ENCODE measurements around the gene PLXDC1. TPM values are rescaled to one million over a fixed set of nuclear protein-coding genes. Genes with fewer than 3 reads are reported as not detected.

The PLXDC1 gene
- total RNA-seq, 1 experiment from 2014 or later = 0.75 TPM

DNA sequence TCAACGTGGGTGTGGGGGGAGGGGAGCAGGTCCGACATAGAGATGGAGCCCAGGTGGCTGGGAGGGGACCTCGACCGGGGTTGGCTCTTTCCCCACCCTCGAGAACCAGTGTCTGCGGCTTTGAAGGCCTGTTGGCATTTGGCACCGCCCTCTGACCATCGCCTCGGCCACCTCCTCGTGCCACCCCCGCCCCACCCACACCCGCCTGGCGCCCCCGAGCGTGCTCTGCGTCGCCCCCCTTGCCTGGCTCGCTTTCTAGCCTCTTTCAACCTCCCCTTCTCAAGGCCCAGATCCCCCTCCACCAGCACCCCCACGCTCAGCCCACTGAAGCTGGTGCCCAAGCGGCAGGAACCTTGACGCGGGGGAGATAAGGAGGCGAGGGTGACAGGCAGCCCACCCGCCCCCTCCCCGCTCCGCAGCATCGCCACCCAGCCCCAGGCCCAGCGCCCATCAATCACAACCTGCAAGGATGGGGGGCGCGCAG, 45.4 kb upstream of the PLXDC1 start:
- peak overlapping the region; percentile 70 for H3K4me3 ChIP-seq (ENCODE audit: low read depth, low read length, poor library complexity, severe bottlenecking)
- H3K9me3 ChIP-seq (ENCODE audit: low read depth, low read length, poor library complexity, severe bottlenecking) = no peaks in the 10 kb centered on the region
- H3K4me1 ChIP-seq (ENCODE audit: insufficient read depth, low read length, poor library complexity, severe bottlenecking) = peaks cover 32% of the 10 kb centered on the region
- H3K27me3 ChIP-seq (replicated peaks; ENCODE audit: insufficient read depth, low read depth, low read length, poor library complexity) = no peaks in the 10 kb centered on the region
- DNase-seq (ENCODE audit: low spot score) = no peak
- TF ChIP-seq CTCF (conservative IDR thresholded peaks at IDR 0.05; ENCODE audit: low read depth, low read length) = no peak
- no peak for TF ChIP-seq EZH2 (IDR thresholded peaks at IDR 0.05; ENCODE audit: borderline replicate concordance, low read depth, low read length, poor library complexity, severe bottlenecking)
- intact Hi-C loops (cut with micrococcal nuclease; ENCODE audit: unreplicated experiment) = loop anchor here (5.0 kb wide), 1 partner anchor 40 kb away; no protein-coding TSS in a partner anchor
- ChIA-PET CTCF (no interaction called here), POLR2A (ENCODE audit: low non-redundant PET) (no interaction called here)
- no TSS peak for BruUV-seq (replicated peaks)
- no peak overlapping the region for H3K27ac ChIP-seq (ENCODE audit: low read depth, low read length, poor library complexity, severe bottlenecking)
- peaks cover 7% of the 10 kb centered on the region for H3K36me3 ChIP-seq (ENCODE audit: insufficient read depth, low read length, poor library complexity, severe bottlenecking)

DNA sequence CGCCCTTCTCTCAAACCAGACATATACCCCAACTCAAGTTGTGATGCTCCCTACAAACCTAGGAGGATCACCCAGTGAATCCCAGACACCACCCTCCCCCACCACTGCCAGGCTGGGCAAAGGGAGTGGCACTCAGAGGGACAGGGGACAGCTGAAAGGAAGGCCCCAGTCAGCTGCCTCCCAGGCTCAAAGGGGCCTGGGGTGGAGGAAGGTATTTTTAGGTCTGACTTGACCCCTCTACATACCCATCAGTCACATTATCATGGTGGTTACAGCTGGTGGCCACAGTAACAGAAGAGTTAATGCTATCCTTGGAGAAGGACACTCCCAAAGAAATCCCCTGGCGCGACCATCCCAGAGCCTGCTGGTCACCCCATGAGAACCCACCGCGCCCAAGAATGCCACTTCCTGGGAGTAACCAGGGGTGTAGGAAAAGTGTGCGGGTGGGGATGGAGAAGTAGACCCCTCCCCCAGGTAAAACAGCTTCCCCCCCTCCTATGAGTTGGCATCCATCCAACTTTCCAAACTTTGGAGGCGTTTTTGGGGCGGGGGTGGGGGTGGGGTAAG, 44.9 kb upstream of the PLXDC1 start:
- BruUV-seq (replicated peaks) = no TSS peak
- no peak for DNase-seq (ENCODE audit: low spot score)
- Histone ChIP-seq H3K4me1 (ENCODE audit: insufficient read depth, low read length, poor library complexity, severe bottlenecking) (peaks cover 28% of the 10 kb centered on the region), H3K9me3 (ENCODE audit: low read depth, low read length, poor library complexity, severe bottlenecking) (no peaks in the 10 kb centered on the region), H3K27ac (ENCODE audit: low read depth, low read length, poor library complexity, severe bottlenecking) (no peak overlapping the region), H3K36me3 (ENCODE audit: insufficient read depth, low read length, poor library complexity, severe bottlenecking) (peaks cover 3% of the 10 kb centered on the region), H3K27me3 (replicated peaks; ENCODE audit: insufficient read depth, low read depth, low read length, poor library complexity) (no peaks in the 10 kb centered on the region), H3K4me3 (ENCODE audit: low read depth, low read length, poor library complexity, severe bottlenecking) (peak overlapping the region; percentile 70)
- no peak for TF ChIP-seq EZH2 (IDR thresholded peaks at IDR 0.05; ENCODE audit: borderline replicate concordance, low read depth, low read length, poor library complexity, severe bottlenecking)
- no peak for TF ChIP-seq CTCF (conservative IDR thresholded peaks at IDR 0.05; ENCODE audit: low read depth, low read length)
- intact Hi-C loops (cut with micrococcal nuclease; ENCODE audit: unreplicated experiment) = loop anchor here (5.0 kb wide), 1 partner anchor 41 kb away; no protein-coding TSS in a partner anchor
- CTCF ChIA-PET = interaction anchor here (0.7 kb wide), 1 partner anchor 156 kb away, joined by 3 read pairs; no protein-coding TSS in a partner anchor
- POLR2A ChIA-PET (ENCODE audit: low non-redundant PET) = no interaction called here

- BruUV-seq (replicated peaks) = no TSS peak
- Histone ChIP-seq H3K27ac (ENCODE audit: low read depth, low read length, poor library complexity, severe bottlenecking) (no peak overlapping the region), H3K4me3 (ENCODE audit: low read depth, low read length, poor library complexity, severe bottlenecking) (peak overlapping the region; percentile 70), H3K9me3 (ENCODE audit: low read depth, low read length, poor library complexity, severe bottlenecking) (no peaks in the 10 kb centered on the region), H3K27me3 (replicated peaks; ENCODE audit: insufficient read depth, low read depth, low read length, poor library complexity) (no peaks in the 10 kb centered on the region), H3K36me3 (ENCODE audit: insufficient read depth, low read length, poor library complexity, severe bottlenecking) (peaks cover 3% of the 10 kb centered on the region), H3K4me1 (ENCODE audit: insufficient read depth, low read length, poor library complexity, severe bottlenecking) (peaks cover 22% of the 10 kb centered on the region)
- intact Hi-C loops (cut with micrococcal nuclease; ENCODE audit: unreplicated experiment) = loop anchor here (5.0 kb wide), 1 partner anchor 42 kb away; no protein-coding TSS in a partner anchor
- POLR2A ChIA-PET (ENCODE audit: low non-redundant PET) = no interaction called here
- TF ChIP-seq CTCF (conservative IDR thresholded peaks at IDR 0.05; ENCODE audit: low read depth, low read length) (no peak), EZH2 (IDR thresholded peaks at IDR 0.05; ENCODE audit: borderline replicate concordance, low read depth, low read length, poor library complexity, severe bottlenecking) (no peak)
- CTCF ChIA-PET = interaction anchor here (0.5 to 1.3 kb wide), 3 partner anchors 27 to 157 kb away, joined by 3 to 12 read pairs (median 6); no protein-coding TSS in a partner anchor
- no peak for DNase-seq (ENCODE audit: low spot score)
These were observed 44.2 kb upstream of the PLXDC1 start for GRCh38 chr17:39195568-39196160.

Measured in A673 (cell line).